Gastroesophageal sphincter (tissue), 4 donors: ENCODE measurements around the gene ITM2C. TPM values are rescaled to one million over a fixed set of nuclear protein-coding genes. Genes with fewer than 3 reads are reported as not detected.

Source experiments
- ATAC-seq: fragments of 150-250 bp; one replicate; pipeline ENCODE4 v1.9.1; 2016; ENCODE audit warnings: mild to moderate bottlenecking, moderate library complexity
- H3K27ac ChIP-seq, 4 donors: fragments of 200-600 bp; sonication (generic) in 3 of 4; 1 replicate in 3 of 4; 2 replicates in 1 of 4; pipeline ENCODE4 v1.5.1; 2016 to 2019
- H3K27me3 ChIP-seq: fragments of 200-600 bp; sonication (generic); one replicate; pipeline ENCODE4 v1.5.1; 2019
- H3K36me3 ChIP-seq, 2 donors: fragments of 200-600 bp; sonication (generic); one replicate each; pipeline ENCODE4 v1.5.1; 2019; ENCODE audit warnings: control low read depth in 1 of 2
- H3K4me1 ChIP-seq, 3 donors: fragments of 200-600 bp; sonication (generic); 1 replicate in 2 of 3; 2 replicates in 1 of 3; pipeline ENCODE4 v1.5.1; 2016 to 2019; ENCODE audit warnings: control low read depth in 2 of 3
- H3K4me3 ChIP-seq, 2 donors: fragments of 200-600 bp; sonication (generic); one replicate each; pipeline ENCODE4 v1.5.1; 2019; ENCODE audit warnings: mild to moderate bottlenecking in 1 of 2, moderate library complexity in 1 of 2
- H3K9me3 ChIP-seq, 3 donors: fragments of 200-600 bp; sonication (generic); one replicate each; pipeline ENCODE4 v1.5.1; 2017 to 2019; ENCODE audit warnings: control low read depth in 2 of 3
- CTCF ChIP-seq, 4 experiments: fragments of 200-600 bp in 2 of 4; fragments of 450-650 bp in 2 of 4; sonication (generic) in 1 of 4; IDR thresholded peaks; one replicate each; pipeline ENCODE4 v1.5.1; 2017 to 2019; ENCODE audit warnings: antibody characterized with exemption in 4 of 4, mild to moderate bottlenecking in 2 of 4, moderate library complexity in 2 of 4
- EP300 ChIP-seq: sonication (generic); formaldehyde crosslinking; IDR thresholded peaks from one replicate; pipeline ENCODE4 v1.6.1; 2017; ENCODE audit warnings: antibody characterized with exemption, mild to moderate bottlenecking
- POLR2A ChIP-seq, 2 donors: fragments of 450-650 bp; IDR thresholded peaks; one replicate each; pipeline ENCODE4 v1.6.1; 2017; ENCODE audit warnings: antibody characterized with exemption in 2 of 2, mild to moderate bottlenecking in 2 of 2, moderate library complexity in 1 of 2
- POLR2AphosphoS5 ChIP-seq: sonication (generic); formaldehyde crosslinking; IDR thresholded peaks from one replicate; pipeline ENCODE4 v1.6.1; 2017; ENCODE audit warnings: antibody characterized with exemption
- WGBS, 2 donors: methylation state at CpG; one replicate each; pipeline ENCODE4 v1.1.5; 2018; ENCODE audit warnings: low coverage in 1 of 2; 5-methylcytosine and 5-hydroxymethylcytosine counted together
- total RNA-seq, 4 donors: library from RNA; depleted of rRNA; stranded (reverse); fragments of >200 nt; gene quantifications; one replicate each; pipeline ENCODE4 v1.1.0, GENCODE V29; 2016

ITM2C gene
- total RNA-seq, 4 donors from 2014 or later: 70.2 to 141 (median 84.0) TPM

- Histone ChIP-seq H3K27ac (no peak overlapping the region), H3K36me3 (peaks cover 0 to 58% of the 10 kb centered on the region in 2 donors), H3K9me3 (no peaks in the 10 kb centered on the region), H3K4me3 (no peak overlapping the region), H3K27me3 (no peaks in the 10 kb centered on the region), H3K4me1 (peaks cover 0 to 47% (median 27%) of the 10 kb centered on the region in 3 donors)
- no peak for ATAC-seq
- 96% methylated on average over 5 of the region's 11 CpGs; no CpG with 5 or more reads in 1 of the 2 donors for WGBS, 2 donors
- TF ChIP-seq CTCF (IDR thresholded peaks at IDR 0.05) (no peak), POLR2A (IDR thresholded peaks at IDR 0.05) (no peak), POLR2AphosphoS5 (no peak), EP300 (no peak)
Observed at GRCh38 chr2:230874456-230874855, 9.7 kb downstream of the ITM2C start.

GRCh38 chr2:230874876-230875275 is 10.1 kb downstream of the ITM2C start:
- H3K4me3 ChIP-seq: no peak overlapping the region
- no peaks in the 10 kb centered on the region for H3K9me3 ChIP-seq
- no peak for ATAC-seq
- H3K27ac ChIP-seq: no peak overlapping the region
- no peak for TF ChIP-seq POLR2AphosphoS5
- no peak for TF ChIP-seq POLR2A (IDR thresholded peaks at IDR 0.05)
- no peak for TF ChIP-seq CTCF (IDR thresholded peaks at IDR 0.05)
- no peak for TF ChIP-seq EP300
- no peaks in the 10 kb centered on the region for H3K27me3 ChIP-seq
- H3K36me3 ChIP-seq: peaks cover 0 to 60% of the 10 kb centered on the region in 2 donors
- H3K4me1 ChIP-seq: peaks cover 0 to 43% (median 23%) of the 10 kb centered on the region in 3 donors
- 100% methylated on average over 2 of the region's 10 CpGs; no CpG with 5 or more reads in 1 of the 2 donors for WGBS, 2 donors

- Histone ChIP-seq H3K4me3 (no peak overlapping the region), H3K4me1 (peaks cover 0 to 35% (median 16%) of the 10 kb centered on the region in 3 donors), H3K27me3 (no peaks in the 10 kb centered on the region), H3K36me3 (peaks cover 0 to 60% of the 10 kb centered on the region in 2 donors), H3K9me3 (no peaks in the 10 kb centered on the region), H3K27ac (no peak overlapping the region)
- ATAC-seq: no peak
- WGBS, 2 donors: 92 to 95% methylated on average over 8 to 11 of the region's 34 CpGs
- TF ChIP-seq CTCF (IDR thresholded peaks at IDR 0.05) (no peak), EP300 (no peak), POLR2AphosphoS5 (no peak), POLR2A (IDR thresholded peaks at IDR 0.05) (no peak)
Observed at GRCh38 chr2:230875347-230876315, 10.9 kb downstream of the ITM2C start.

GRCh38 chr2:230877116-230877758 is 12.5 kb downstream of the ITM2C start:
- peaks cover 0 to 19% (median 1%) of the 10 kb centered on the region in 3 donors for H3K4me1 ChIP-seq
- H3K36me3 ChIP-seq: peaks cover 0 to 60% of the 10 kb centered on the region in 2 donors
- H3K27ac ChIP-seq: no peak overlapping the region
- no peaks in the 10 kb centered on the region for H3K27me3 ChIP-seq
- no peak for ATAC-seq
- TF ChIP-seq POLR2AphosphoS5: no peak
- TF ChIP-seq CTCF (IDR thresholded peaks at IDR 0.05): no peak
- TF ChIP-seq POLR2A (IDR thresholded peaks at IDR 0.05): no peak
- TF ChIP-seq EP300: no peak
- 62 to 80% methylated on average over 2 to 3 of the region's 27 CpGs for WGBS, 2 donors
- no peaks in the 10 kb centered on the region for H3K9me3 ChIP-seq
- H3K4me3 ChIP-seq: no peak overlapping the region
